ENCODE data around the gene OBSL1. TPM values are rescaled to one million over a fixed set of nuclear protein-coding genes. Genes with fewer than 3 reads are reported as not detected.

Gene OBSL1
- total and polyA plus RNA-seq, 2 of the 4 experiments (the other 2 are of a cell fraction), result 21.5 to 51.2 TPM

DNA sequence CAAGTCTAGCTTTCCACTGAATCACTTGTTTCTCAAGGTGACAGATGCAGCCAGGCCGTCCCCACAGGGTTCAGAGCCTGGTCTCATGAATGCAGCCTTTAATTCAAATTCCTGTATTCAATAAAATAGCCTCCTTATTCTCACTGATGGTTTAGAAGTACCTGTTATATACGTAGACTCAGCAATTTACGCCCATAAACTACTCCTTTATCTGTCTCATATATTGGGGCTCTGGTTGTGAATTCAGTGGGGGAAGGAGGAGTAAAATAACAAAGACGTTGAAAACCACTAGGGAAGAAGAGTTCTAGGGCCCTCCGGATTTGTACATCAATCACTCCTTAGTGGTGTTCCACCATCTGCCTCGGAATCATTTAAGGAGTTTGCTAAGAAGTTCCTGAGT, 1.7 kb downstream of the OBSL1 start:
- POLR2A ChIA-PET (ENCODE audit: unreplicated experiment), result no interaction called here
- DNase-seq (no peak), ATAC-seq (ENCODE audit: low read depth) (no peak)
- Histone ChIP-seq H2AK9ac (replicated peaks; ENCODE audit: low read depth, low read length, poor library complexity) (peak overlapping the region; percentile 94), H4K5ac (ENCODE audit: low read depth, low read length) (no peak overlapping the region), H3K4ac (ENCODE audit: low read depth, low read length) (no peak overlapping the region), H3K36me3 (ENCODE audit: control insufficient read depth, insufficient read depth, low read length) (peaks cover 19% of the 10 kb centered on the region; the same call in 1 of the 2 replicates), H2BK120ac (ENCODE audit: low read depth, low read length) (no peak overlapping the region), H4K20me1 (ENCODE audit: insufficient read depth, low read length) (peaks cover 8% of the 10 kb centered on the region; the same call in 1 of the 2 replicates), H3K9ac (ENCODE audit: low read depth, low read length) (no peak overlapping the region), H2BK20ac (ENCODE audit: low read depth, low read length) (no peak overlapping the region), H2BK5ac (ENCODE audit: low read depth, low read length, poor library complexity, severe bottlenecking) (no peak overlapping the region), H3K14ac (replicated peaks; ENCODE audit: low read depth, low read length) (no peak overlapping the region), H3K4me2 (ENCODE audit: low read depth, low read length) (peak overlapping the region; percentile 68), H3K4me1 (ENCODE audit: control insufficient read depth, insufficient read depth, low read length) (peaks cover 10% of the 10 kb centered on the region), H3K9me3 (ENCODE audit: control insufficient read depth, insufficient read depth, low read length) (no peaks in the 10 kb centered on the region), H3K23ac (ENCODE audit: low read depth, low read length) (no peak overlapping the region), H2AFZ (replicated peaks; ENCODE audit: low read length, poor library complexity) (no peak overlapping the region), H3K9me1 (ENCODE audit: insufficient read depth, low read length) (peaks cover 8% of the 10 kb centered on the region; the same call in 1 of the 2 replicates), H2AK5ac (ENCODE audit: low read depth, low read length) (no peak overlapping the region), H4K91ac (ENCODE audit: insufficient read depth, low read depth, low read length) (no peak overlapping the region), H3K4me3 (ENCODE audit: insufficient read depth, low read depth, low read length) (no peak overlapping the region; the same call in 1 of the 2 replicates), H2BK15ac (ENCODE audit: low read depth, low read length) (no peak overlapping the region), H3K27ac (ENCODE audit: insufficient read depth, low read length) (no peak overlapping the region), H3K79me1 (ENCODE audit: low read depth in 1 of 2, low read length in 2 of 2) (peaks cover 11 to 18% of the 10 kb centered on the region in 2 experiments), H3K56ac (ENCODE audit: extremely low read depth, insufficient read depth, low read length) (no peak overlapping the region), H3K27me3 (ENCODE audit: control insufficient read depth, insufficient read depth, low read length) (no peaks in the 10 kb centered on the region; the same call in 1 of the 2 replicates), H3K18ac (ENCODE audit: low read depth, low read length) (no peak overlapping the region), H4K8ac (ENCODE audit: low read depth in 2 of 2, low read length in 2 of 2) (peak overlapping the region in 1 of 2 experiments; percentile 67; a peak in 1 of 4 replicates)
- CTCF ChIA-PET, result no interaction called here
- no CpG with 5 or more reads among the region's 6 CpGs for WGBS, 2 experiments (ENCODE audit: extremely low coverage in 2 of 2, insufficient read length in 1 of 2)
- BruUV-seq (replicated peaks), result no TSS peak
- dilution Hi-C loops (cut with HindIII; ENCODE audit: low sequenced_read_pairs, unreplicated experiment) (no loop called here), in situ Hi-C loops (cut with MboI; ENCODE audit: low sequenced_read_pairs) (no loop called here), intact Hi-C loops (cut with micrococcal nuclease) (no loop called here)
- TF ChIP-seq CHD1 (IDR thresholded peaks at IDR 0.05; ENCODE audit: low read depth, low read length) (no peak), MAFK (IDR thresholded peaks at IDR 0.05; ENCODE audit: low read depth, low read length) (peak; percentile 44), NFE2L2 (IDR thresholded peaks at IDR 0.05; ENCODE audit: low read depth, low read length) (no peak)
